HG03460 (cell line): ENCODE measurements around the gene NFIB.

Experiments used
- ATAC-seq: cut with Tn5 transposase; IDR thresholded peaks from one replicate; pipeline ENCODE4 v1.9.1; 2021; ENCODE audit not compliant: unreplicated experiment

Gene NFIB

DNA sequence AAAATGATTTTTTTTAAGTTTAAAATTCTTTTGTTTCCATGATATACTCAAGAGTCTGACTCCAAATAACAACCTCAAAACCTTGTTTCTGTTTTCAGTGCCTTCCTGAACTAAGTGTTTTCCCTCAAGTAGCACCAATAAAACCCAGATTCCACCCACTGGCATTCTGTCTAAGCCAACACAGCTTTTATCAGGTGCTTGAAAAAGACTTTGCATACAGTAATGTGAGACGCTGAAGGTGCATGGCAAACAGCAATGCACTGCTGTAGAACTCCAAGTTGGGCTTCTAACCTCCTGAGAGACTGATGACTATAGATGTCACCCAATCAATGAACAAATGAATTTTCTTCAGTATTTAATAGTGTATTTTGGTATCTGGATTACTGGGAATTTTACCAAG lies 95.7 kb downstream of the NFIB start:
- ATAC-seq = no peak

DNA sequence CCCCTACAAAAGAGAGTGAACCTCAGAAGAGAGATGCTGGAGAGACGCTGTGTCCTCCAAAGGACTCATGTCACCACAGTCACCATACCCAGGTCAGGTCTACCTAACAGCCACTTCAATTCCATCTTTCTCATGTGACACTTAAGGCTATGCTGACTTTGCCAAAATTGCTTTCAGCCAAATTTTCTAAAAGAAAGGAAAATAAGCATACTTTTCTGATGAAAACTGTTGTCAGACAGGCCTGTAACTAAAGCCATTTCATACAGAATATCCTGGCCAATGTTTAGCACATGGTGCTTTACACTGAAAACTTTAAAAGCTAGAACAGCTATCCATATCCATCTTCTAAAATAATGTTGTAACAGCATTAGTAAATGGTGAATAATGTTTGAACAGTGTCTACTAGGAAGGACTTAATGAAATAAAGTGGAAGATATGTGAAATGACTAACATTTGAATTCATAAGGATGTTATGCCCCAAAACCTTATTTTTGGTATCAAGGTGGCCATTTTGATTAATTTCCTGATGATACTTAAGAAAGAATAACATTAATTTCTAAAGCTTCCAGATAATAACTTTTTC lies 97.2 kb downstream of the NFIB start:
- ATAC-seq = no peak

DNA sequence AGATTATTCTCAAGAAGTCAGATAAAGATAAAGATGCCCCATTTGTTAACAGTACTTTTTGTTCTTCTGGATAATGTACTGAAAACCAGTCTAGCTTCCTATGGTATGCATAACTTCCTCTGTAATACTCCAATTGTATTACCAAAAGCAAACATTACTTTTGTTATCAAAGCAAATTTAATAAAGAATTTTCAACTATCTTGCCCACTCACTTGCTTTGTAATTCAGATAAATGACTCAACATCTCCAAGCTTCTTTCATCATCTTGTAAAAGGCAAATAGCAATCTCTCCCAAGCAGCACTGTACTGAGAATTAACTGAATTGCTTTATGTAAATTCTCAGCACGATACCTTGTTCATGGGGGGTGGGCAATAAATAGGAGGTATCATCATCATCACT lies 98.3 kb downstream of the NFIB start:
- no peak for ATAC-seq

DNA sequence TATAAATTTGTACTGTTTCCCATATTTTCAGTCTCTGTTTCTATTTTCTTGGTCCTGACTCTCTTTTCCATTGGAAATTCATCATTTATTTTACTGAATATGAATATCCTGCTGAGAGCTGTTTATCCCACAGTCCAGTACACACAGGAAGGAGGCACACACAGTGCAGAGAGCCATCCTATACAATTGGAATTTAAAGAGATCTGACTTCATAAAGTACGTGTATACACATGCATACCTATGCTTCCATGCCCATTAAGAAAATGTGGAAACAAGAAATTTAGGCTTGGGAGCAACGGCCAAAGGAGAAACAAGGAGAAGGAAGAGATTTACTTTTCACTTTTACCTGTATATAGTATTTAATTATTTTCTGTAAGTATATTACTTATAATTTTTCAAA lies 99.2 kb downstream of the NFIB start:
- no peak for ATAC-seq

DNA sequence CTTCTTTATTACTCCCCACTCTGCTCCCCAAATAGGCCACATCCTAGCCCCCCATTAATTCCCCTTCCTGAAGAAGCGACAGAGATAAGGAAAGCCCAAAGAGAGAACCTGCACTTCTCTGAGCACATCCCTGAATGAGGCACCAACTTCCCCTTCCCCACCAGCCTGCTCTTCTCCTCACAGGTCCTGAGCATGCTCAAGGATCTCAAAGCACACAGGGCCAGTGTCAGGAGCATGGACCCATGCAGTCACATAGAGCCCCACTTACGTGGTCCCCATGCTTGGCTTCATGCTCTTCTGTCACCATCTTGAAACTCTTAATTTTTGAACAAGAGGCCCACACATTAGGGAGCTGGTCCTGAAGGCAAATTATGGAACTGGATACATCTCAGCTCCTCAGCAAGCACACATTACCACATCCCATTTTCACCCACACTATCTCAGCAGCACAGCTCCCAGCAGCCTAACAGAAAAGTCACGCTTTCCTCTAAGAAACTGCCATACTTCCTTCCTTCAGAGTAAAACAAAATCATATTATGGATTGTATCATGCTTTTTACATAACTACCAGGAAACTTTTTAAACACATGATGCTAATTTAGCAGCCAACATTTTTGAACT lies 99.8 kb downstream of the NFIB start:
- ATAC-seq = no peak

DNA sequence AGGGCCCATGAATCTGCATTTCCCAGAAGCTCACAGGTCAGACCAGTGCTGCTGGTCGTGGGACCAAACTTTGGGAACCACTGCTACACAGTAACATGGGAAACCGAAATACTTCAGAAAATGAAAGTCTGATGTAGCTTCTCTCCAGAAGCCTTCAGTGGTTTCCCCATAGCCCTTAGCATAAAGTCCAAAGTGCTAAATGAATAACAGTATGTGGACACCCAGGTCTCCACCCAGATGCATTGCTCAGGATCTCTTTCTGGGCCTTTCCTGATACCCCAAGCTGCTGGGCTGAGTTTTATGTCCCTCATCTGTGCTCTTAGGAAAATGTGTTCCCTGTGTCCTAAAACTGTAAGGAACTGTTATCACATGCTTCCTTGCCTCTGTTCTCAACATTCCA lies 100.4 kb downstream of the NFIB start:
- no peak for ATAC-seq

DNA sequence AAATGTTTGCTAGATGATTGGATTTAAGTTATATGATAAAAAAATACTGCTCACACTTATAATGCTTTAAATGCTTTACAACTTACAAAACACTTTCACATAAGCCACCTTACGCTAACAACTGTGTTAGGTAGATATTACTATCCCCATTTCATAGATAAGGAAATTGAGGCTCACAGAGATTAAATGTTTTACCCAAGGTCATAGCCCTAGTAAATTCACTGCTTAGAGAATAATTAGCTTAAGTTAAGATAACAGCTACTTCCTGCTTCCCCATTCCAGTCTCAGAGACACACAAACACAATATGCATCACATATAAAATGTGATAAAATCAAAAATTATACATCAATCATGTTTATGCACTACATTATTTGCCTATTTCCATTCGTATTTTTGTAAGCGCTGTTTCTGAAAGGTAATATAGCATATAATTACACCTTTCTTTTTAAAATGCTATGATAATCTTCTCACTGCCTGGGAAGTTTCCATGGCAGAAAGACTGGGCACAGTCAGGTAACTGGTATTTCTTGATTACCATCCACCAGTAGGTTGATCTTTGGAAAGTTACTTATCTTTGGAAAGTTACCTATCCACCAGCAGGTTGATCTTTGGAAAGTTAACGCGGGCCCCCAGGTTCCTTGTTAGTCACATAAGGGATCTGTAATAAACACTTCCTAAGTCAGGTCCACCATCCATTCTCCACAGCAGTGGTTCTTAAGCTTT lies 101.1 kb downstream of the NFIB start:
- ATAC-seq = no peak

DNA sequence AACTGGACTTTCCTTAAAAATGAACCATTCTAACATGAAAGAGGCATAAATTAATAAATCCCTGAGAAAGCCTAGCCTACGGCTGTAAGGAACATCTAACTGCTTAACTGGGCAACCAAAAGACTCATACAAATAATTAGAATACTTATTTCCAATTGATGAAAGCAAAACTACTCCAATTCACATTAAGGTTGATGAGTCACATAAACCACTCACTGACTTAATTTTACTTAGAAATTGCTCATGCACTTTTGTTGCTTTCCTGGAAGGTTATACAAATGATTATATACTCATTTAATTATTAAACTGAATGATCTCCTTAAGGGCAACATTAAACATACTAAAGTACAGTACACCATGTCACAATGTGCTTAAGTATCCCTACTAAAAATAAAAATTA lies 101.9 kb downstream of the NFIB start:
- ATAC-seq = no peak

DNA sequence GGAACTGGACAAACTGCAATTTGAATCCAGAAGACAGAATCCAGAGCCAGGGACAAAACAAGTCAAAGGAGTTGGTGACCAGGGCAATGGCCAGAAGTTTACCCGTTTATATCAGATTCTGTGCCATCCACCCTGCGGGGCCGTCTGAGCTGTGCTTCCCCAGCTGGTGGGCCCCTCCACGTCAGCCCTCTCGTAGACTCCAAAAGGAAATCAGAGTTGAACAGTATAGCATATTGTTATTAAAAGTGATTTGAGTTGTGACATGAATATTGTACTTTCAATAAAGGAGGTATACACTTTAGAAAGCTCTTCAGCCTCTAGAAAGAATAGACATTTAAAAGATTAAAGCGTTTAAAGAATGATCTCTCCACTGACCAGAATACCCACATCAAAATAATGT lies 102.4 kb downstream of the NFIB start:
- no peak for ATAC-seq

DNA sequence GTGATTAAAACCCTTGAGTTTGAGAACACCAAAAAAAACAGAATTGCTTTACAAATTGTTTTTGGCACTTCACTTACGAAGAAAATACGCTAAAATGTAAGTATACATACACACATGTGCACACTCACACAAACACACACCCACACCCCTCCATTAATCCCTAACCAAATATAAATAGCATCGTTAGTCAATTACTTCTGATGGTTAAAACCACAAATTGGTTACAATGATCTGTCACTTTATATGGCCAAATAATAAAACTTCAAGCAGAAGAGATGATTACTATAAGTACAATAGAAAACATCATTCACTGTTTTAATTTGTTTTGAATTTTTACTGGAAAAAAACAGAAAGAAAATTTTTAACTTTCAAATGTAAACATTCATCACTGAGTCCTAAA lies 103.5 kb downstream of the NFIB start:
- ATAC-seq = no peak

DNA sequence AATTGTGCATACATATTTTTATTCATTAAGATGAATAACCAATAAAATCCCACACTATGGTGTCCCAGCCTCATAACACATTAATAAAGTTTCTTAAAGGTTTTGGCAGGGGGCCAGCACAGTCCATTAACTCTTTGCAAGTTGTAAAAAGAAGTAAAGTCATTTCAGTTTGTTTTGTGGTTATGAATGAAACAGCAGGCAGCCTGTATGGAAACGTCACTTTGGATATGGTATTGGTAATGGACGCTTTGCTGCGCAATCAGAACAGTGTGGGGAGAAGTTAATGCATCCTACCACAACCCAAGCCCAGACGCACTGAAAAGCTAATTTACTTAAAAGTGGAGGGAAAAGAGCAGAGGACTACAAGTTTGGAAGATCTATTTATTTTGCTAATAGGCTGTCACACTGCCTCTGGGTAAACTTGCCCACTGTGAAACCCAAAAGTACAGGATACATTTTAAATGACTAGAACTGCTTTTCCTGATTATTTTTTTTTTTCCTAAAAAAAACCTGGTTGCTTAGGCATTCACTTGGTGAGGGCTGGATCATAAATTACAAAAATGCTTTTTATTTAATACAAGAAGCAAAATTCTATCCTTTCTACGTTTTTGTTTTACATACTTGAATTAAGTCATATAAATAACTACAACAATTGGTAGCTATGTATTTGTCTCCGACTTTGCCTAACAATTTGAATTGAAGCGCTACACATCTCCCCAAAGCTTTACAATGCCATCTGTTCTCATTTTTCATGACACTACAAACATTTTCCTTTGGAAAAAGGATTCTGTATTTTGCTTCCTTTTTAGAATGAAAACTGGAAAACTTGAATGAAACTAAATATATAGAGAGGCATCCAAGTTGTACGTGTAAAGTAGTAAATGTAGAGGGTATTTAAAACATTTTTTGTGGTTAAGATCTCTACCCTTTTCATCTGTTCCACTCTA lies 104.3 kb downstream of the NFIB start:
- no peak for ATAC-seq

DNA sequence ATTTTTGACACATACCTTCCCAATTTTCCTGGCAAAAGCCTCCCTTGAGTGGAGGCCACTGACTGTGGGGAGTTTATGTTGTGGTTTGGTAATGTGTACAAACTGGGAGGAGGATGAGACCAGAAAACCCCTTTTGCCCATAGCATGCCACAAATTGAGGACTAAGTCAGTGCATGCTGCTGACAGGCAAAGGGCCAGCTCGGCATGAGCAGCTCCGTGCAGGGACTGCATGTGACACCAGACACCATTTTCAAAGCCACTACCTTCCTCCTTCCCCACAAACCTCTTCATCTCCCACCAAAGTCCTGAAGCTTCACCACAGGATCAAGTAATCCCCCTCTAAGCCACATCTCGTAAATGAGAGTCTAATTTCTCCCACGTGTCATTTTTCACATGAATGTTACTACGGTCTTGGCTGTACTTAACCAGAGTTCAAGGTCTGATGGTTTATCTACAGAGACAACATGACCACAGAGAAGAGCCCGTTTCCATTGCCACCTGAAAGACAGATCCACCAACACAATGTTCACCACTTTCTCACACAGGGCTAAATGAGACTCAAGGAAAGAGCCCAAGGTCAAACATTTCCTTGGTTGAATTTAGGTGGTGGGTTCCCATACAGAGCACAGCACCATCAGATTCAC lies 106.5 kb downstream of the NFIB start:
- no peak for ATAC-seq

DNA sequence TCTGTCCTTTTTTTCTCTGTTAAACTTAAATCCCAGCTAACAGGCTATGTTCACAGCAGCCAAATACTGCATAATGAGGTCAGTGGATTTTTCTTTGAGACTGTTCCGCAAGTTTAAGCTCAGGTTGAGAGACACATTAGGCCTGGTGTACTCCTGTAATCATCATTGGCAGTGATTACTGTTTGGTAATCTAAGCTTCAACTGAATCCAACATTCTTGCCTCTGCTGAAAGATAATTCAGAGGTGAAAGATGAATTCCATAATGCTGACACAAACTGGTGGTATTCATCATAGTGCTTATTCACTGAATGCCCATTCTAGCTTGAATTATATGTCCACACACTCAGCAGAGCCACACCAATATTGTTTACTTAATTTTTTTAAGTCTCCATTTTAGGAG lies 108.5 kb downstream of the NFIB start:
- ATAC-seq = no peak

DNA sequence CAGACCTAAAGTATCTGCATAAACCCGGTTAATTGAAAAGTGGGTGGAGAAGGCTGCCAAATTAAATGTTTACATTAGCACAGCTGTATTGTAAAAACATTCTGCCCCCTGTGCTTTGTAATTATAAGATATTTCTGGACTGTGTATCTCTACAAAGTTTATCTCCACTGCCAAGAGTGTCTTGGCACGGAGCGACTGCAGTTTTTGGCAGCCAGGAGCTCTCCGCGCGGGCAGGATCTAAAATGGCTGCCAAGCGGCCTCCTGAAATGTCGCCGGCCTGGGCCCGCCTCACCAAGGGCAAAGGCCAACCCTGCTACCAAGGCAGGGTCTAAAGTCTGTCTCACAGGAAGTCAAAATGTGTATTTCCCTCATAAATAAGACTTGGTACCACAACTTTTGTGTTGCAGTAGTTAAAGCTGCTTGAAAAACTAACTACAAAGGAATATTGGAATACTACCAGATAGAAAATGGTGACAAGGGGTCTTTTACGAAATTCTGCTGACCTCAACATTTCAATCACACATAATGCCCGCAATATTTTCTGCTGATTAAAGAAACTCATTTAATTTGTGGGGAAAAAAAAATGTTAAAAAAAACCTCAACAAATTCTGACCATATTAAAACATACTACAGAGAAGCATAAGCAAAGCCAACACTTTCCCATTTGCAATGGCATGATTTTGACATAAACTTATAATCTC lies 110.4 kb downstream of the NFIB start:
- no peak for ATAC-seq

DNA sequence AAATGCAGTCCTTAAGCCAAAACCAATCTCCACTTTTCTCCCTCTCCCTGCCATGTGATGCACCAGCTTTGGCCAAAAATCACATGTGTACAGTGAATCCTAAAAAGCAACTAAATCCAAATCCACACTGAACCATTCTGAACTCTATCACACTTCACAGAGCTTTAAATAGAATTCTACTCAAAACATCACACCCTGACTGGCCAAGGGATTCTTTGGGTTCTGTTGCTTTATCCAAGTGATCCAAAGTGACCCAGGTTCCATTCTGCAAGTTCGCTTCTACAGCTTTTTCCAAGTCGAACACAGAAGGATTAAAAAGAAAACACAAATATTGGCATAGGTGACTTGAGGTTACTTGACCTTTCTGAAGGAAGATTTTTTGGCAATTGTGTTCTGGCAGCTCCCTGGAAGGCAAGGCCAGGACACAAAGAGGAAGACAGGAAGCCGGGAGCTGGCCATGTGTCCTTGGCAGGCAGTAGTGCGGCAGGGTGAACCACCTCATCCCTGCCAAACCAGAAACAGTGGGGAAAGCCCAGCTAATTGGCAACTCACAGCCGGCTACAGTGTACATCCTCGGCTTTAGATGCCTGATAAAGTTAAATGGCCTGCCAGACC lies 115.0 kb downstream of the NFIB start:
- ATAC-seq = no peak

DNA sequence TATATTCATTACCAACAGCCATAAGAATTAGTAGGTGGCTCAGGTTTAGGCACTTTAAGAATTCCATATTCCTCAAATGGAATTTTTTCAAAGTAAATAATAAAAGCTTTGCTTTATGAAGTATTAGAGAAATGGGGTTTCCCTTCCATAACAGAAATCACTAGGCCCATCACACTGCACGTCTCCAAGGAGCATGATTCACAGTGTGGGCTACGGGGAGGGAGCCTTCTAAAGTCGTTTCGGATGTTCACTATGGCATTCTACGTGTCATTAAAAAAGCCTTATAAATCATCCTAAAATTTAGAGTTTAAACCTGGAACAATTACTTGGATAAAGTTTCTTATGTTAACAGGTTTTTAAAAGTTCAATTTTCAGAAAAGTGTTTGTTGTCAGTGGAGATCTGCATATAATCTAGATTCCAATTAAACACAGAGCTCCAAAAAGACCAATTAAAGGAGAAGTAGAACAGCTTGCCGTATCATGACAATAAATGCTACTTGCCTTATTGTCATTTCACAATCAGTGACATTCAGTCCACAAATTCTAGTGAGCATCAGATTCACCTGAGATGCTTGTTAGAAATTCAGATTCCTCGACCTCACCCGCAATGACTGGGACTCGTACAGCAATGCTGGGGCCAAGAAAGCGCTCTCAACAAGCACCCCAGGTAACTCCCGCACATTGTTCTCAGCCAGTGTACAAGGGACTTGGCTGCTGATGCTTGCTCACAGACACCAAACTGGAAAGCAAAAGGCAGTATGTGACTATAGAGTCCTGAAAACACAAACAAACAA lies 115.7 kb downstream of the NFIB start:
- no peak for ATAC-seq

DNA sequence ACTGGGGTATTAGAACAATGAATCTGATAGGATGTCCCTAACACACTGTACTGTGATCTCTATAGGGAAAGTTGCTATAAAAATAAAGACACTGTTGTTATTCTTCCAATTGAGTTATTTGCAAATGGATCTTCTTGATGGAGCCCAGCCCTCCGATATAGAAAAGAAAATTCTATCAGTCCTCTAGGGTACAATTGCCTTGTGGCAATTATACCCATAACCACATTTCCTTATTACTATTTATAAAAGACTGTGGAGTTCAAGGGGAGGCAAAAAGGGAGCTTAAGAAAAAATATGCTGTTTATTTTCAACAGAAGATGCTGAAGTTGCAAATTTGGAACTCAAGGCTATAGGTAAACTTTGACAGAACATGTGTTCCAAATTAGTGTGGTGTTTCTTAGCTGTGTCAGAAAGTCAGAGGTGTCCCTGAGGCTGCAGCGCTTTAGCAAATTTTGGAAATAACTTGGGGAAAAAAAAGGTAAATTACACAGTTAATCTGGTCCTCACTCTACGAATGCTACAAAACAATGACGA lies 116.5 kb downstream of the NFIB start:
- no peak for ATAC-seq

DNA sequence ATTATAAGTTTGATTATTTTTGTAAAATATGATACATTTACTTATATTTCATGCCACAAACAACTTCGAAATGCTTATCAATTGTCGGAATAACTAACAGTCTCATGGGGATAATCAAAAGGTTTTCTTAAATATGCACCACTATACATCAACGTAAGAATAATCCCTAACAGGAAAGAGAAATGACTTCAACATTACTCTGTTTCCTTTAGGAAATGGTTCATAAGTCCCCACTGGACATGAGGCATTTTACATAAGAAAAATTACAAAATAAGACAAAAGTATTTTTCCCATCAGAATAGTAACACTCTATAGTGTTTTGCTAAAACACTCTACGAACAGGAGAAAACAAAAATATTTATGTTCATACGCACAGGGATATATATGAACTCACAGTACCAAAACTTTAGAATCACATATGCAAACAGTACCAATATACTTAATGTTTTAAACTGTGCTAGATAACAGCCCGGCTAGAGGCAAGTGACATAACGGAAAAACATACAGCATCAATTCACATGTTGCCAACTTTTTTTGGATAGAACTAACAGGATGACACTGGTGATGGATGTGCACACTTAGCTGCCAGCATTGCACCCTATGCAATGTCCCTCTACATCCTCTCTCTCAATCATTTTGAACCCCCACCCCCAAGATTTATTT lies 120.5 kb downstream of the NFIB start:
- no peak for ATAC-seq
